NCI-H2196 treated with DMSO at 0.1 percent for 48 hours (cell line): ENCODE results near the gene YAE1.

ENCODE experiments used
- DNase-seq: peaks from one replicate; lab custom pipeline; 2025; ENCODE audit not compliant: unreplicated experiment; lab: John Stamatoyannopoulos, UW

The YAE1 gene

DNA sequence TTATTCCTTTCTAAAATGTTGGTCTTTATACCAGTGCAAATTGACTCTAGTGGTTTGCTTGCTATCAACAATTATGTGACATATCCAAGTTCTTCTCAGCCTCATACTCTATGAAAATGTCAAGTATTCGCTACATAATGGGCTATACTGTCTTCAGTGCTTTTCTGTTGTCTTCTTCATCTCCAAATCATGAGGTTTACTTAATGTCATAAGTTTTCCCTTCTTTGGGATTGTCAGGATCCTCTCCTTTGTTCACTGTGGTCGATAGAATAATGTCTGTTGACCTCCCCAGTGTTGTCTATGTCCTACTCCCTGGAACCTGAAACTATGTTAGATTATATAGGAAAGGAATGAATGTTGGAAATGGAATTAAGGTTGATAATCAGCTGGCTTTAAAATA lies 40.7 kb downstream of the YAE1 start:
- no peak for DNase-seq

DNA sequence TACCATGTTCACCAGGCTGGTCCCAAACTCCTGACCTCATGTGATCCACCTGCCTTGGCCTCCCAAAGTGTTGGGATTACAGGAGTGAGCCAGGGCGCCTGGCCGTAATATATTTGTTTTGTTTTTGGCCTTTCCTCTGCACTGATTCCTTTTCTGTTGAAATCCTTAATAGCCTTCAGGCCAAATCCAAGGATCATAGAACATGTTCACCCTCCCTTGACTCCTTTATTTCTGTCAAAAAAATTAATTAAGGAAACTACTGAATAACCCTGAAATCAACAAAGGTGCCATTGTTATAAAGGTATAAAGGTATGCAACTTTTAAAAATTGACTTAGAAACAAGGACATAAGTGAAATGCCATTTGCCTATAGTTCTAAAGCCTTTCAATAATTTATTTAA lies 41.7 kb downstream of the YAE1 start:
- no peak for DNase-seq

GRCh38 chr7:39608278-39608677 lies 42.1 kb downstream of the YAE1 start:
- DNase-seq = no peak

- DNase-seq = no peak
Observed at GRCh38 chr7:39609113-39609934, 43.1 kb downstream of the YAE1 start.

DNA sequence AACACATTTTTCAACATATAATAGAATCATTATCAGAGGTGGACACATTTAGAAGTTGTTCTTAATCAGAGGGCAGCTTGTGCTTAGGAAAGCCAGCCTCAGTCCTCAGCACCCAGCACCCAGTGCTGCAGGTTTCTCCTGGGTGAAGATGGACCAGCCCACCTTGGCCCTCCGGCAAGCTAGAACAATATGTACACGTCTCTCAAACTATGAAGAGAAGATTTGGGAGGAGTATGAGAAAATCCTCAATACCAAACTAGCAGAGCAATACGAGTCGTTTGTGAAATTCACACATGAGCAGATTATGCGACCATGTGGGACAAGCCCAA lies 43.7 kb downstream of the YAE1 start:
- no peak for DNase-seq

DNA sequence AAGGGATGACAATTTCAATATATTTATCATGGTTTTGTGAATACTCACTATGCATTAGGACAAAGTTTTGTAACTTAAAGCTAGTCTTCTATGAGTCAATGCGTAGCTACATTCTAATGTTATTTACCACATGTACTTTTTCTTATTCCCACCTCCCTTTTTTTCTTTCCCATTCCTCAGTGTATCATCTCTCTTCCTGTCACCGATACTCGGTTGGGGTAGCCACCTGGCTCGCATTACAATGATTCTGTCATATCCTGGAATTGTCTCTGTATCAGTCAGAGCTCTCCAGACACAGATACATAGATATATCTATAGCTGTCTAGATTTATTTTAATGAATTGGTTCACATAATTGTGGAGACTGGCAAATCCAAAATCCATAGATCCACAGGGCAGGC lies 47.4 kb downstream of the YAE1 start:
- no peak for DNase-seq

DNA sequence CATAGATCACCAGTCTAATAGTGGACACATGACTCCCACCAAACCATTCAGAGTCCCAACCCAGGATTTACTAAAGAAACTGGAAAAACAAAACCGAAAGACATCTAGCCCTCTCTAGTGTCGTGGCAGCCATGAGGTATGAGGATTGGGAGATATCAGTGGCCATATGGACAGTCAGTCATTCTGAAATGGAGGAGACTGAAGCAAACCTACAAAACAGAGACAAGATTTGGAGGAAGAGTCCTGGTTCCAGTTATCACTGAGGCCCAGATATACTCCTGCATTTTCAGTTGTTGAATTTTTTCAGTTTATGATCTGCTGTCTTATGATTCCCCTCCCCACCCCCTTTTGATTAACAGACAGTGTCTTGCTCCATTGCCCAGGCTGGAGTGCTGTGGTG lies 48.1 kb downstream of the YAE1 start:
- DNase-seq = no peak

GRCh38 chr7:39615350-39615975 lies 49.3 kb downstream of the YAE1 start:
- DNase-seq = no peak

DNA sequence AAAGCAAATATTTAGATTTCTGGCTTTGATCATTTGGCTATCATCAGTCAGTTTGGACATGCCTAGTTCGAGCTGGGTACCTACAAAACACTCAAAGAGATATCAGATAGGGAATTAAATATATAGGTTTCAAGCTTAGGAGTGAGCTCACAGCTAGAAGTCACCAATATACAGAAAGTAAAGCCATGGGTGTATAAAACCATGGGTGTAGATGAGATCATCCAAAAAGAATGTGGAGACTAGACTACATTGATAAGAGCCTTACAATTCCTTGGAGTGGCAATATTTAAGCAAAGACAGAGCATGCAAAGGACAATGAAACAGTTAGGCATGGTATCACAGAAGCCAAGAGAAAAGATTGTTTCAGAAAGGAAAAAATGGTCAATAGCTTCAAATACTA lies 49.9 kb downstream of the YAE1 start:
- DNase-seq = no peak

DNA sequence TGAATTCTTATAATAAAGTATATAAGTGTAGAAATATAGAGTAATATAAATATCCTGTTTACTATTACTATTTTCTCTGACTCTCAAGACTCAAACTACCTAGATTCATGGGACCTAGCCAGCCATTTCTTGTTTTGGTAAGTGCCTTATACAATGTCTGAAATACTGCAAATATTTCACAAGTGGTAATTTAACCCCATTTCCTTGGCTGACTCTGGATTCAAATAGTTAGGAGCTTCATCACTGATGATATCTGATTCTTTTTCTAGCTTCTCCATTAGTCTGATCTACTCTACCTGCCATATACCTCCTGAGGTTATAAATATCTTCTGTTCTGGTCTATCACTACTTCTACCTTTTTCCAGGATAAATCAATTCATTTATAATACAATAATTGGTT lies 50.8 kb downstream of the YAE1 start:
- DNase-seq = no peak

DNA sequence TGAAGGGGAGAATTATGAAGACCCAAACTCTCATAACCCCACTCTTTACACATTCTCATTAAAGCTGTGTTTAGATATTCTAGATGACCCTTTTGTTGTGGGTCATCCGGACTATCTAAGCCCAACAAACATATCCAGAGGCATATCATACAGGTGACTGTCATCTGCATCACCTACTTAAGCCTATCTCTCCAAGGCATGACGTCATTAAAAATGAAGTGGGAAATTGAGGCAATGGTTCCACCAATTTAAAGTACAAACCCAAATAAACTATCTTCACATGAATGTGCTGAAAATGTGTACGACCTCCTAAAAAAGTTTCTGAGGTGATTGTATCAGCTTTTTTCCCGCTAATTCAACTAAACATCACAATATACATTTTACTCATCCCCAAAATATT lies 52.7 kb downstream of the YAE1 start:
- DNase-seq = no peak

- no peak for DNase-seq
Observed at GRCh38 chr7:39620486-39620885, 54.3 kb downstream of the YAE1 start.

DNA sequence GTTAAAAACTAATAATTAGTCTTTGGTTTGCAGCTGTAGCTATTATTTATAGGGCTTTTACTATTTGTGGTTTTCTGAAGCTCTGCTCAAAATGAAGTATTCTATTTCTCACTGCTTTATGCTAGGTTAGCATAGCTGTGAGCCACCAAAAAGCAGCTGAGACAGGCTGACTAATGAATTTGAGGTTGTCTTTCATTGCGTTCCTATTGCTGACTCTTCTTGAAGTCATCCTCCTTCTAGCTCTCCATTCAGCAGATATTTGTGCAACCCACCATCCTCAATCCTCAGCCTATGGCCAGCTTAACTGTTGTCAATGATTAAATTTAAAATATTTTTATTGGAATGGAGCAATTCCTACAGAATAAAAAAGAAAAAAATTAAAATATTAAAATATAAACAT lies 55.1 kb downstream of the YAE1 start:
- no peak for DNase-seq

GRCh38 chr7:39621784-39622411 lies 55.7 kb downstream of the YAE1 start:
- DNase-seq = no peak
